Subcutaneous adipose tissue (tissue), 4 donors: ENCODE measurements around the gene ZSCAN25. TPM values are rescaled to one million over a fixed set of nuclear protein-coding genes. Genes with fewer than 3 reads are reported as not detected.

ENCODE experiments used
- total RNA-seq, 4 donors: library from RNA; depleted of rRNA; stranded (reverse); fragments of >200 nt; gene quantifications; one replicate each; pipeline ENCODE4 v1.1.0, GENCODE V29; 2016
- TF ChIP-seq, protein P1 (sequence below): fragments of 450-650 bp; IDR thresholded peaks from one replicate; pipeline ENCODE4 v1.5.1; 2016; ENCODE audit warnings: low read depth, mild to moderate bottlenecking, control low read depth, antibody characterized with exemption, moderate library complexity

Gene ZSCAN25
- total RNA-seq, 4 donors from 2014 or later = 10.7 to 17.1 (median 13.2) TPM

DNA sequence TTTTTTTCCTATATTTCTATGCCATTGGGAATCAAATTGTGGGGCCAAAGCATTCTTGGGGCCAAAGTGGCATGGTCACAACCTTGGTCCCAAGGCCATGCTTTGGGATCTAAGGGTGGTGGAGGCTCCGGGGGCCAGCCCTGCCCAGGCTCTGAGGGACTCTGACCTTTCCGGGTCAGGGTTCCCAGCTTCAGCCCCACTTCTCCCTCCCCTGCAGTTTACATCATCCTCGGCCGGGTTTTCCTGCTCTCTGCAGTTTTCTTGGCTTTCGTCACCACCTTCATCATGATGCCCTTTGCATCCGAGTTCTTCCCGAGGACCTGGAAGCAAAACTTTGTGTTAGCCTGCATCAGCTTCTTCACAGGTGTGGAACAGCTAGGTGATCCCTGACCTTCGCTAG is 10.2 kb upstream of the ZSCAN25 start:
- TF ChIP-seq, protein P1, sequence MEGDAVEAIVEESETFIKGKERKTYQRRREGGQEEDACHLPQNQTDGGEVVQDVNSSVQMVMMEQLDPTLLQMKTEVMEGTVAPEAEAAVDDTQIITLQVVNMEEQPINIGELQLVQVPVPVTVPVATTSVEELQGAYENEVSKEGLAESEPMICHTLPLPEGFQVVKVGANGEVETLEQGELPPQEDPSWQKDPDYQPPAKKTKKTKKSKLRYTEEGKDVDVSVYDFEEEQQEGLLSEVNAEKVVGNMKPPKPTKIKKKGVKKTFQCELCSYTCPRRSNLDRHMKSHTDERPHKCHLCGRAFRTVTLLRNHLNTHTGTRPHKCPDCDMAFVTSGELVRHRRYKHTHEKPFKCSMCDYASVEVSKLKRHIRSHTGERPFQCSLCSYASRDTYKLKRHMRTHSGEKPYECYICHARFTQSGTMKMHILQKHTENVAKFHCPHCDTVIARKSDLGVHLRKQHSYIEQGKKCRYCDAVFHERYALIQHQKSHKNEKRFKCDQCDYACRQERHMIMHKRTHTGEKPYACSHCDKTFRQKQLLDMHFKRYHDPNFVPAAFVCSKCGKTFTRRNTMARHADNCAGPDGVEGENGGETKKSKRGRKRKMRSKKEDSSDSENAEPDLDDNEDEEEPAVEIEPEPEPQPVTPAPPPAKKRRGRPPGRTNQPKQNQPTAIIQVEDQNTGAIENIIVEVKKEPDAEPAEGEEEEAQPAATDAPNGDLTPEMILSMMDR = no peak

DNA sequence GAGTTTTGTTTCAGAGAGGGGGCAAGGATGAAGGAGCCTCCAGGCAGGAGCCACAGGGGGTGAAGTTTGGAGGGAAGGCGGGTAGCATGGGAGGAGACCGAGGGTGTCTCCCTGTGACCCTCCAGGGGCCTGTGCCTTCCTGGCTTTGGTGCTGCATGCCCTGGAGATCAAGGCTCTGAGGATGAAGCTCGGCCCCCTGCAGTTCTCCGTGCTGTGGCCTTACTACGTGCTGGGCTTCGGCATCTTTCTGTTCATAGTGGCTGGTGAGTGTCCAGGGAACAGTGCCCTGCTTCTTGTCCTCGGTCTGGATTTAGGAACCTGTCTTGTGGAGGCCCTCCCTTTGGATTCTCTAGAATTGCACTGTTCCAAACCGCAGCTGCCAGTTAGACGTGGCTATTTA is 9.2 kb upstream of the ZSCAN25 start:
- TF ChIP-seq, protein P1 = no peak

DNA sequence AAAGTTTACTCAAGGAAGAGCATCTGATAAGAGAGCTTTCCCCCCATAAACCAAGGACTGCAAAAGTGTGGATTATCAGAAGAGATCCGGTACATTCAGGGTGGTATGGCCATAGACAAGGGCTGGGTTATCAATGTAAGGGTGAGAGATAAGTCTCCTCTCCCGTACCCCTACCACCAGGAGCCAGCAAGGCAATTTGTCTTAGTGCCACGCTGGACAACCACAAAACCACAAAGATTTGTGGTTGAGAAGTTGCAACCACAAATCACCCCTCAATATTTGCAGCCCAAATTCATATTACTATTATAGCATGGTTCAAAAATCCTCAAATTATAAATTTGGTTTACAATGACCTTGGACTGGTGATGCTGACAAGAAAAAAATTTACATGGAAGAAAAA is 2.3 kb upstream of the ZSCAN25 start:
- TF ChIP-seq, protein P1 = no peak

DNA sequence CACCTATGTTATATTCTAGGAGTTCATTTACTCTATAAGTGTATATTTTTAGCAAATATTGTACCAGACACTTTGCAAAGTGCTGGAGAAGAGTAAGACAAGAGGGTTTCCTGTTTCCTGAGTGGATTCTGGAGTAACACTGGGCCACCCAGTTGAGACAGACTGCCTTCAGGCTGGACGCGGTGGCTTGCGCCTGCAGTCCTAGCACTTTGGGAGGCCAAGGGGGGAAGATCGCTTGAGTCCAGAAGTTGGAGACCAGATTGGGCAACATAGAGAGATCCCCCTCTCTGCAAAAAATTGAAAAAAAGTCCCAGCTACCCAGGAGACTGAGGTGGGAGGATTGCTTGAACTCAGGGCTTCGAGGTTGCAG is 772 bp upstream of the ZSCAN25 start:
- TF ChIP-seq, protein P1 = no peak

DNA sequence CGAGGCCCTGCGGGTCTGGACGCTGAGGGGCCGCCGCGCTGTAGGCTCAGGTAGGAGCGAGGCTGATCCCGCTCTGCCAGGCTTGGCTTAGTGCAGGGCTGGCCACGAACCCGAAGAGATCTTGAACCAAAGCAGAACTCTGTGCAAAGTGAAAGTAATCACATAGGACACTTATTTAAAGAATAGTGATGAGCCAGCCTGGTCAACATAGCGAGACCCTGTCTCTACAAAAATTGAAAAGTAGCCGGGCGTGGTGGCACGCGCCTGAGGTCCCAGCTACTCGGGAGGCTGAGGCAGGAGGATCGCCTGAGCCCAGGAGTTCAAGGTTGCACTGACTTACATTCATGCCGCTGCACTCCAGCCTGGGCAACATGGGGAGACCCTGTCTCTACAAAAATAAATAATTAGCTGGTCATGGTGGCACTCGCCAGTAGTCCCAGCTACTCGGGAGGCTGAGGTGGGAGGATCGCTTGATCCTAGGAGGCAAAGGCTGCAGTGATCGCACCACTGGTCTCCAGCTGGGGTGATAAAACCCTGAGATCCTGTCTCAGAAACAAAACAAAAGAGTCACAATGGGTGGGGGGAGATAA is 541 bp downstream of the ZSCAN25 start:
- TF ChIP-seq, protein P1 = no peak

DNA sequence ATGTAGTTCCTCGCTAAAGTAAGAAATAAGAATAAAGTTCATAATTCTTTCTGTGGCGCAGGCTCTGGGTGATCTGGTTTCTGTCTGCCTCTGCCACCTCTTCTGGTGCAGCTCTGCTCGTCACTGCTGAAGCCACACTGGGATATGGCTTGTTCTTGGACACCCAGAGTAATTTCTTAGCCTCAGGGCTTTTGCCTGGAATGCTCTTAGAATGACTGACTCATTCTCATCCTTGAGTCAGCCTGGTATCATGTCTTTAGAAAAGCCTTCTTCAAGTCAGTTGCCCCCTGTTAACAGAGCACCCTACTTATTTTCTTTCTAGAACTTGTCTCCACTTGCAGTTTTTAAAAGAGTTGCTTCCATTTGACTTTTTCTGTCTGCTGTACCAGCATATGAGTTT is 2.0 kb downstream of the ZSCAN25 start:
- TF ChIP-seq, protein P1 = no peak

DNA sequence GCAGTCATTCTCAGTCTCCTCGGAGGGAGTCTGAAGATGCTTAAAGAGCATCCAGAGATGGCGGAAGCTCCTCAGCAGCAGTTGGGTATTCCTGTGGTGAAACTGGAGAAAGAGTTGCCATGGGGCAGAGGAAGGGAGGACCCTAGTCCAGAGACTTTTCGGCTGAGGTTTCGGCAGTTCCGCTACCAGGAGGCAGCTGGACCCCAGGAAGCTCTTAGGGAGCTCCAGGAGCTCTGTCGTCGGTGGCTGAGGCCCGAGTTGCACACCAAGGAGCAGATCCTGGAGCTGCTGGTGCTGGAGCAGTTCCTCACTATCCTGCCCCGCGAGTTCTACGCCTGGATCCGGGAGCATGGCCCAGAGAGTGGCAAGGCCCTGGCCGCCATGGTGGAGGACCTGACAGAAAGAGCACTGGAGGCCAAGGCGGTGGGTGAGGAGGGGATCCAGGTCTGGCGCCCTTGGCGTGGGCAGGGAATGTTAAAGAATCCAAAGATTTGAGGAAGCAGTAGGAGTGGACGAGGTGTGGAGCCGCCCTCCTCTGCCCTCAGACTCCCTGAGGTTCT is 2.9 kb downstream of the ZSCAN25 start:
- TF ChIP-seq, protein P1 = no peak
